Stimulated activated CD8-positive, alpha-beta memory T cell treated with anti-CD3 and anti-CD28 coated beads, Interleukin-7, amount 100 ng/mL, for 48 hours (primary cell): ENCODE results near the gene RARB.

Source experiments
- DNase-seq, 2 donors: peaks; one replicate each; pipeline ENCODE4 v3.0.0-alpha.2; 2020; ENCODE audit warnings: low read depth in 1 of 2; ENCODE audit errors: extremely low read depth in 1 of 2

Gene RARB

DNA sequence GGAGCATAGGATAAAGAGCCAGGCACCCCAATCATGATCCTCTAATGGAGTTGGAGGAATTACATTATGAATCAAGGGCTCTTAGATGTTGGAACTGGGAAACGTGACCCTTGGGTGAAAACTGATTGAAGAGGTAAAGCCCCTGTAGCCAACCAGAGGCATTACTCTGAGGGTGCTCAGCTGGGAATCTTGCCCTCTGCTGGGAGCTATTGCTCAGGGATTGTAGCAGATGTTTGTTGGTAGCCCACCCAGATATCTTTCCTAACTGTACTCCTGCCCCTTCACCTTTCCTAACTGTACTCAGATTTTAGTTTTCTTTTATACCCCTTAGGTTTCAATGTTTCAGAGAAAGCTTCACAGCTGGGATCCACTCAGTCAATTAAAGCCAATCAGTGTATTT is 74.2 kb downstream of the RARB start:
- DNase-seq = no peak

DNA sequence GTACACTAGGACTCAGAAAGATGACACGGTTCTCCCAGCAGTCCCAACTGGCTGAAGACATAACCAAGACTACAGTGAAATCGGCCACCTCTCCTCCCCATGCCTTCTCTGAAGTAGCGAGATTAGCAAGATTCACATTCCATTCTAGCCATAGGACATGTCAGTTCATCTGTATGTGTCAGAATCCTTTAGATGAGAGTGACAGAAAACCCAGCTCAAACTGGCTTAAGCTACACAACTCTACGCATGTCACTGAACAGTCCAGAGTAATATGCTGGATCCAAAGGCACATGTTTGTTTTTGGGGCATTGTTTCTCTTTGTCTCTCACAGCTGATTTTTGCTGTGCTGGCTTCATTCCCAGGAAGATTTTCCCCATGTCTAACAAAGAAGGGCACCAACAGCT is 75.8 kb downstream of the RARB start:
- DNase-seq = no peak

DNA sequence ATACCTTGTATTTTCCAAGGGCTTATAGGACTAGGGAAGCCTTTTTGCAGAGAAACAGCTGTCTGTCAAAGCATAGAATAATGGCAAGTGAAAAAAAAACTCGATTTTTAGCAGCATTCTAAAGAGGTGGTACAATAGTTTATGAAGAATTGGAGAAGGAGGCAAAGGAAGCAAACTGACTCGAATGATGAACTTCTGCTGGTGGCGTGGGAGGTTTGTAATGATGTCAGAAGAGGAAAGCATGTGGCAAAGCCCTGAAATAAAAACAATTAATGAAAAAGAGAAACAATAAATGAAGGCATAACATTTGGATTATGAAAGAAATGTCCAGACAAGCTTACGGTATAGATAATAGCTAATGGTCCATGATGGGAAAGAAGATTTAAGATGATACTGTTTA is 77.5 kb downstream of the RARB start:
- no peak for DNase-seq

DNA sequence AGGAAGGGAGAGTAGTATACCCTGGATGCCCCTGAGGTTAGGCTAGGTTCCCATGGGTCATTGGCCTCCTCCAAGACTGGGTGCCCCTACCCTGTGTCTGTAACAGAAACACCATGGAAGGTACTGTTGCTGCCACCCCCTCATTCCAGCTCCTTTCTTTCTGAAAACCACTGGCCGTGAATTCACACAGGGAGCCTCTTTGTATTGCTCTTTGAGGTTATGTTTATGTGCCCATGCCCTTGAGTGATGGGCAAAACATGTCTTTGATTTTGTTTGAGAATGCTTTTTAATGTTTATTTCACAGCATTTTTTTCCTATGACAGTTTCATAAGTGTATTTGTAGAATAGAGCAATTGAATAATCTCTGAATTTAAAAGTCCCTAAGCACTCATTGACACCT is 79.7 kb downstream of the RARB start:
- no peak for DNase-seq

DNA sequence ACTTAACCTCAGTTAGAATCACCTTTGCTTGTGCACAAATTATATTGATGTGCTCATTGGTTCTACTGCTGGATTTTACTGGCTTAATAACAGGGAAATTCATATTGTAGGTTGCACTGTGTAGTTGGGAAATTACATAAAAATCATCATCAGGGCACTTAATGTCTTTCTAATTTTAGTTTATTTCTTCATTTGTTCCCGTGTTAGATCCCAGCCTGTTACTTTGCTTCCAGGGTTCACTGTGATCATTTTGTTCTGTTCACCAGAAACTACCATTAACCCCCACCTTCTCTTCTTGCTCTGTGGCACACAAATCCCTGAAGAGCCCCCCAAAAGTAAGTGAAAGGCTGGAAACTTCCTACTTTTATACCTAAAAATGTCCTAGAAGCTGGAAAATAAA is 80.4 kb downstream of the RARB start:
- DNase-seq = no peak

DNA sequence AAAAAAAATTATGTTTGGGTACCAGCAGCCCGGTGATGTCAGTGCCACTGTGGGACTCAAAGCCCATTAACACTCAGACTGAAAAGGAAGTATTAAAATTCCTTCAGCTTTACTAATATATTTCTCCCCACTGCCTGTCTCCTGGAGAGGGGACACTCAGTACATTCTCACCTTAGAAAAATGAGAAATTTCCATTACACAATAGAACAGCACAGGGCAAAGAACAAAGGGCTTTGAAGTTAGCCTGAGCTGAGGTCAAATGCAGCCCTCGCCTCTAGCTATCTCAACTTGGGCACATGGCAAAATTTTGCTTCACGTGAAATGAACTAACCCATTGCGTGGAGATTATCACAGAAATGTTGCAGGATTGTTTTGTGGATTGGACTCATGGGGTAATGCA is 80.8 kb downstream of the RARB start:
- no peak for DNase-seq

DNA sequence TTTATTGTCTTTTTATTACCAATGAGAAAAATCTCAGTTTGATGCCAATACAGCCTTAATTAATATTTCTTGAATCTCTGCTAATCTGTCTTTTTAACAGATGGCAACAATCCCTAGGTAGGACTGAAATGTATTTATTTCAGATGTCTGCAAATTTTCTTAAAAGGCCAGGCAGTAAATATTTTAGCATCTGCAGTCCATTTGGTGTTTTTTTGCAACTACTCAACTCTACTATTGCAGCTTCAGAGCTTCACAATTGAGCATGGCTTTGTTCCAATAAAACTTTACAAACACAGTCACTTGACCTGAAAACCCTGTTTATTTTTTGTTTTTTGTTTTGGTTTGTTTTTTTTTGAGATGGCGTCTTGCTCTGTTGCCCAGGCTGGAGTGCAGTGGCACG is 82.7 kb downstream of the RARB start:
- no peak for DNase-seq

DNA sequence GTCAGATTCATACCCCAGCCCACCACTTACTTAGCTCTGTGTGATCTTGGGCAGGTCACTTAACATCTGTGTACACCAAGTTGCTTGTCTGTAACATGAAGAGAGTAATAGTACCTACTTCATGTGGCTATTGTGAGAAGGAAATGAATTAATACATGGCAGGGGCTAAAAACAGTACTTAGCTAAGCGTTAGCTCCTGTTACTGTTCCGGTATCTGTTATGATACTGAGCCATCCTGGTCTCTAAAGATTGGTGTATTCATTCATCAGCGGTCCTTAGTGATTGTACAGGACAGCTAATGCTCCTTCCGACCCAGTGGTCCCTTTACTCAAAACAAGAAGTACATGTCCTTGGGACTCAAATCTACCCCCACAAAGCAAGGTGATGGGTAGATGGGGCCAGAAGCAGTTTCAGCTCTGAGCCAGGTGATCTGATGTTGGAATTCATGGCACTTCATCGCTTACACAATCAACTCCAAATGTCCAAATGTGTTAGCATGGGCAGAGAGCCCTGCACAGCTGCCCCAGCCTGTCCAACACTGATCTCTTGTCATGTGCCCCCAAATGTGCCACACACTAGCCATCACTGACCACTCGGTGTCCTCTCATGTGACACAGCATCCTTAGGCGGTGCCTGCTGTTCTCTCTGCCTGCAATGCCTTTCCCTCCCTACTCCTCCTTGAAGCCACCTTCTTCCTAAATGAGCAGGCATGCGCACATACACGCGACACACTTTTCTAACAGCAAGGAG is 84.1 kb downstream of the RARB start:
- no peak for DNase-seq

DNA sequence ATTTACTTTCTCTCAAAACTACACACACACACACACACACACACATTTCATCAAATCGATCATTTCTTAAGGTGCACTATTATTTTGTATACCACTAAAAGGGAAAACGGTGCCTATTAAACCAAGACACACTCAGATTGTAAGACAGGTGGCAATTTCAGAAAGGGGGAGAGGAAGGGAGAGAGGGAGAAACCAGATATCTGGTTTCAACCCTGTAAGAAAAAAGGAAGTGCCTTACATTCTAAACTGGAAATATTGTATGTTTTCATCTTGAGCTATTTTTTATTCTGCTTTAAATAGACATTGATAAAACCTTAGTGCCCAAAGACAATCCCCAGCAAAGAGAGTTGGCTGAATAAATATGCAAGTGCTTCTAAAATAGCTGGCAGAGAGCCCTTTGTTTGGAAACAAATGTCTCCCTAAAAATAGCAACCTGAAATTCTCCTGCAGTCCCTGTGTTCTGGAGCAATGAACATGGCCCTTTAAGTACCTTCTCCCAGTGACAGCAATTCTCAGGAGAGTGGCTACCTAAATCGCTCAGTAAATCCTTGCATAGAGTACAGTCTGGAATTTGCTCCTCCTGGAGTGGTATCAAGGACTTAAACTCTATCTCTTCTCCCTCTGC is 85.7 kb downstream of the RARB start:
- DNase-seq = no peak

DNA sequence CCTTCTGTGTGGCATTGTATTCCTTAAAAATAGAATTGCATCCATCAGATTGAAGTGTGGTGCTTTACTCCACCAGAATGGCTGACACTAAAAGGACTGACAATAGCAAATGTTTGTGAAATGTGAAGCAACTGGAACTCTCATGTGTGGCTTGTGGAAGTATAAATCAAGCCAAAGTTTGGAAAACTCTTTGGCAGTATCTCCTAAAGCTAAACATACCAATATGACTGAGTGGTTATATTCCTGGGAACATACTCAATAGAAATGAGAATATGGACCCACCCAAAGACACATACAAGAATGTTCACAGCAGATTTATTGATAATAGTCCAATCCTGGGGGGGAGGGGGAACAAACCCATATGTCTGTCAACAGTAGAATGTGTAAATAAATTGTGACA is 87.1 kb downstream of the RARB start:
- no peak for DNase-seq

DNA sequence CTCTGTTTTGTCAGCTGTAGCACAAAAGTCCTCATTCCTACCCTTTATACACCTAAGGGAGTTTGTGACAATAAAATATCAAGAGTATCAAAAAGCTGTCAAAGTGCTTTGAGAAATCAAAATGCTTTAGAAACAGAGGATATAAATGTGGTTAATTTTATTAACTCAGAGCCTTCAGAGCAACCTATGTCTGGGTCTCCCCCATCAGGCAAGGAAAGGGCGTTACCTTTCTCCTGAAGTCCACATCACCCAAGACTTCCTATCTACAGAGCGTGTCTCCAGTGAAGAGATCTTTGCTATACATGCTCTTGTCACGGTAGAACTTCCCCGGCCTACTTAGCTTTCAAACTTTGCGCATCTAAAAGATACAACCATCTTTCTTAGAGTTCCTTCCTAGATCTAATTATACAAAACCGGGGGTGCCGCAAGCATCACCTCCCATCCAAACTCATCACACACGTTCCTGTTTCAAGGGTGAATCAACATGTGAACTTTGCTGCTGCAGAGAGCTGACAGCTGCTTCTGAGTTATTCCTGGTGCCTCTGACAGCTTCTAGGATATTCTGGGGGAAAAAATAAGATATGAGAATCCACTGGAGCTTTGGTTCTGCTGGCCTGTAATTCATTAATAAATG is 93.0 kb downstream of the RARB start:
- DNase-seq = no peak

DNA sequence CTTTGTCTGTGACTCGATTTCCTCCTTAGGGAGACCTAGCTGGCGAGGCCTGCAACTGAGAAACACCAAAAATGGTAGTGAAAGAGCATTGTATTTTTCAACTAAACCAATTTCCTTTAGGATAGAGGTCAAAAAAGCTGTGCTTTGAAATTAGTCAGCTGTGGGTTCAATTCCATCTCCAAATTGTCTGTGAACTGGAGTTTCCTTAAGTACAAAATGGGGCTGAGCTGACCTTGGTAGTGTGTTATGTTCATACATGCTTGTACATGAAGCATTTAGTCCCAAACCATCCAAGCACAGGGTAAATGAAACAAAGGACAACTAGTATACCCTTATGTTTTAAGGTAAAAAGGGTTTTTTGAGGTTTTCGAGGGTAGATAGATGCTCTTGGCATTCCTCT is 99.3 kb downstream of the RARB start:
- DNase-seq = no peak

DNA sequence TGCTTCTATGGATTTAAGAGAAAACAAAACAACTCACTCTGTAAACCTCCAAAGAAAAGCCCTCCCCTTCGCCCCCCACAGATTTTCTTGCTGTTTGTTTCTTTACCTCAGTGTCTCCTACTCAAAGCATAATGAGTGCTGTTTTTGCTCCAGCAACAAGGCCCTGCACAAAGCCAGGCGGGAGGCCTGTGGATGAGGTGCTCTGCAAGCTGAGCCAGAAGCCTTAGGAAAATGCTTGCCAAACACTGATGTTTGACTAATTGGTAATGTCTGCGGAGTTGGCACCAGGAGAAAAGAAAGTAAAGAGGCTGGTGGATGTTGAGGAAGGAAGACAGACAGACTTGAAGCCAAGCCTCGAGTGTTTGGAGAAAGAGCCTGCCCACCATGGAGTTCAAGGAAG is 99.7 kb downstream of the RARB start:
- no peak for DNase-seq

DNA sequence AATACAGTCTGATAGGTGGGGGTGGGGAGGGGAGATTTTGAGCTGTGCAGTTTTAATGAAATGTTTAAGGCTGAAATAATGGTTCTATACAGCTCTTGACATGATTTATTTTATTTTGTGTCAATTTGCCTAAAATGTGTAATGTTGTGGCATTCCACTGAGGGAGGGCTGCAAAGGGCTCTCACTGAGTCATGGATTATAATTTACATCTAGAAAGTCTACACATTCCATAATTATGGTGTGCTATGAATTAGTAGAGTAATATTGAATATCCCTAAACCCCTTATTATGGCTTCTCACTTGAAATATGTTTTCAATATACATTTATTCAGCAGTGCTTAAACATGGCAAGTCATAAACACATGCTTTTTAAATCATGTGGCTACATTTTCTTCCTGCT is 103.9 kb downstream of the RARB start:
- no peak for DNase-seq

DNA sequence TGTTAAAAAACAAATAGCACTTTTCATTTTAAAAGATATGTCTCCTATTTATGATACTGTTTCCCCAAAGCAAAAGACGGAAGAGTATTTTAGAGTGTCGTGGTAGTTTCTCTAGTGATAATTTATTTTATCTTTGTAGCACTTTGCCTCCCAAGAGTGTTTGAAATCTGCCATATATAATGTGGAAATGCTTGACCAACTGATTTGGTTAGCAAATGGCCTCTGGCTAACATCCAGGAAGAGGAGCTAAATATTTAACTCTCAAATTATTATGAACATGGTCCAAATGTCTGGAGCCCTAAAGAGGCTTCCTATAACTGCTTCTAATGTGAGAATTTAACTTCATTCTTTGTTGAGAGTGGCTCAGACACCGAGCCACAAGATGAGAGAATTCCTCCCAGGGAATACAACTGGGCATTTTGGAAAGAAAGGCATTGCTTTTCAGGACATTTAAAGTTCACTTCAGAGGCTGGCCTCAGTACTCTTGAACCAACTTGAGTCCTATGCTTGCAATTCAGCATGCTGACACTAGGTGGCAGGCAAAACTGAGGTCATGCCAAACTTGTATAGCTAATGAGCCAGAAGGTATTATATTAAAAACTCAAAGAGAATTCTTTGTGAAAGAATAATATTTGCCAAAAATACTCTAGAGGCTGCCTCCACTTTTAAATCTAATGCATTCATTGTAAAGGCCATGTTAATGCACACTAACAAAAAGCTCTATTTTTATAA is 104.5 kb downstream of the RARB start:
- peak; percentile 0 to 3 for DNase-seq

DNA sequence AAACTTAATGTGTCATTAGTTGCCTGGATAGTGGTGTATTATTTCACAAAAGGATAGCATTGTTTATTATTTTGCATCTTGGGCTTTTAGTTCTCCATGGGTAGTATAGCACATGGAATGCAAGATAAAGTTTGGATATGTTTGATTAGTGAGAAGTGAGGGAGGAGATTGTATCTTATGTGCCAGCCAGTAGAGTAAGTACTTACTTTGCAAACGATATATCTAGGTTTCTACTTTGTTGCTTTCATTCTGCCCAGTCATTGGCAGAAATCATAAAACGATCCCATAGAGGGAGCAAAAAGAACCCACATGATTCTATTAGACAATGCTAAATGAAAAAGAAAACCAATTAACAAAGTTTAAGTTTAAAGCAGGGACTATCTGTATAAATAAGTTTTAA is 105.3 kb downstream of the RARB start:
- no peak for DNase-seq

DNA sequence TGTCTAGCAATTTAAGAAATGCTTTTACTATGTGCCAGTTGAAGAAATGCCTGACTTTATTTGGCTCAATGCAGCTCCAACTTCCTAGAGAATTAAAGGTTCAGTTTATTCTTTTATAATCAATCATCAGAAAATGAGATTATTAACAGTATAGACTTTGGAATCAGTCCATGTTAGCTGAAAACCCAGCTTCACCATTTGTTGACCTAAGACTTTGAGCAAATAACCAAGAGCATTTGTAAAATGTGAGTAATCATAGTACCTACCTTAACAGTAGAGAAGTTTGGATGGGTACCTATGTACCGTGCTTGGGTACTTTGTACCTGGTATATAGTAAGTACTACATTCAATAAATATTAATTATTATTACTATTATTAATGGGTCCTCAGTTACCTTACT is 105.9 kb downstream of the RARB start:
- no peak for DNase-seq

DNA sequence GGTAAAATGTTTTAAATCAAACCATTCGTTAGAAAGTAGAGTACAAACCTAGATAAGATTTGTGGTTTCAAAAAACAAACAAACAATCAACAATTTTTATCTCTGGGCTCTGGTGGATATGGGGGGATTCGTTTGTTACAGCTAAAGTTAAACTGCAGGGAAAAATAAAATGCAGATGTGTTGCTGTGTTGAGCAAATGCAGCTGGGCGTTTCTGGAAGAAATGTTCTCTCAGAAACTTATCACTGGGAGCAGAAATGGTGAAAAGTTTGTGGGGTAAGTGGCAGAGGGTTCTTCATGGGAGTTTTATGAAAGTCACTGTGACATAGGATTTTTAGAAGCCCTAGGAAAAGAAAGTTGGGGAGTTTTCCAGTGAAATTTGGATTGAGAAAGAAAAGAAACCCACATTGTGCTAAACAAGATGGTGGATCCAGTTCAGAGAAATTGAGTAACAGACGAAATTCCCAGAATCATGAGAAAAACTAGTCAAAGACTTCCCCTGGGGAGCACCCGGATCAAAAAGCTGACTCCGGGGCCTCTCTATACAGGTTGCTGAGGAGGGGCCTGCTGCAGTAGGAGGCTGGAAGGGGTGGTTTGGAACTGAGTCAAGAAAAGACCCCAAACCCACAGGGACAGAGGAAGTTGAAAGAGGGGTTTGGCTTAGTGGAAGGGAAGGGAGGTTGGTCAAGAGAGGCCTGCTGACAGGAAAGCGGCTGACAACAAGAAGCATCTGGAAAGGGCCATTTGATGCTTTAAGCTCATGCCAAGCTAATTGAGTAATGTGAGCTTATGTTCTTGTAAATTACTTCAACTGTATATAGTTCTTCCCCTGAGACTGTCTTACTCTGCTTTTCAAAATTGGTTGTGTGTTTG is 108.7 kb downstream of the RARB start:
- DNase-seq = no peak

DNA sequence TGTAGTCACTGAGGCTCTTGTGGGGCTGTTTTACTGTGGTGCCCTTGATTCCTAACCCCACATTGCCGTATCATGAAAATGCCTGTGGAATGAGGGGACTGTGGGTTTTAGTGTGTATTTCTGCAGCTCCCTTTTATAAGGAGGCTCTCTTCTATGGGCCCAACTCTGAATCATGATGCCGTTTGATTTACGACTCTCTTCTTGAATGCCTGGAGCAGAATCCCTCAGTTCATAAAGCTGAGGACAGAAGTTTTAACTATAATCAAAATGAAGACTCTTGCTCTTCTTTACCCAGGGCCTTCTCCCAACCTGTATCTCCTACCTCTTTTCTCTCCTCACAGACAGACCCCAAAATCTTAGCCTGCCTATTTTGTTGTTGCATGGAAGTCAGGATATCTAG is 109.5 kb downstream of the RARB start:
- DNase-seq = no peak

DNA sequence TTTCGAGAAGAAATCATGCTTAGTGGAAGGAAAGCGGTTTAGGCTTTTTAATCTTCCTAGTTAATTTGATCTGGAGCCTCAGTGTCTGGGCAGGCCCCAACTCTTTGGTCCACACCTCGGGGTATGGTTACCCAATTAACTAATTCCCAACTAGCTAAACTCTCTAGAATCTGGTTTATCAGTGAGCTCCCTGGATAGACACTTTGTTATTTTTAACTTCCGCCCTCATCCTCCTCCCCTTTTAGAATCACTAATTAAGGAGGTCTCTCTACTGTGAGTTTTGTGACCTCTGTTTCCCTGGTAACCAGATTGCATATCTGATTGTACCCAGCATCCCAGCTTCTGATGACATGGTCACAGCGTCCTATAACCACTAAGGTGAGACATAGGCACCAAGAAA is 112.2 kb downstream of the RARB start:
- DNase-seq = no peak

DNA sequence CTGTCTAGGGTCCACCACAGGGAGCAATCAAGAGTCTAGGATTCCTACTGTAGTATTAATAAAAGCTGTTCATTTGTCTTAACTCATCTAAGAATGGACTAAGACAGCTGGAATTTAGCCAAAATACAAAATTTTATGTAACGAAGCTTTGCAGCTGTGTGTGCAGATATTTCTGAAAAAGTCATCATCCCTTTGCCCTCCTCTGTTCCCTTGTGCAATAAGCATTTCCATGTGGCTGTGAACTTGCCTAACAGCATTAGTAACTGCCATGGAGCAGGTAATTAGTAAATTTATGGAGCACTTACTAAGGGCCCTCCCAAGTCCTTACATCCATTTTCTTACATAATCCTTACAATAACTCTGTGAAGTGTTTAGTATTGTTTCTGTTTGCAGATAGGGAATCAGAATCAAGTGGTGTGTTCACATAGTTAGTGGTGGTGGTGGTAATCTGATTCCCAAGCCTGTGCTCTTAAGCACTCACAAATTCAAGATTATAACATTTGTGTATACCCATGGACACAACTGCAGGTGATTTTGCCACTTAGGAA is 114.5 kb downstream of the RARB start:
- DNase-seq = no peak
